GM12864 (cell line): ENCODE measurements around the gene GKN2.

Source experiments
- DNase-seq: peaks from one replicate; pipeline ENCODE4 v3.0.0-alpha.2; 2011; ENCODE audit warnings: low read depth
- H3K4me3 ChIP-seq: 2 replicates; pipeline ENCODE4 v1.5.1; 2011; ENCODE audit warnings: mild to moderate bottlenecking, low read depth, low read length, control low read depth
- TF ChIP-seq, protein P1 (sequence below): IDR thresholded peaks from 2 replicates; pipeline ENCODE4 v1.5.1; 2011; ENCODE audit warnings: low read depth, mild to moderate bottlenecking, moderate library complexity, low read length, control low read depth, inconsistent platforms; ENCODE audit errors: missing control alignments

Gene GKN2

DNA sequence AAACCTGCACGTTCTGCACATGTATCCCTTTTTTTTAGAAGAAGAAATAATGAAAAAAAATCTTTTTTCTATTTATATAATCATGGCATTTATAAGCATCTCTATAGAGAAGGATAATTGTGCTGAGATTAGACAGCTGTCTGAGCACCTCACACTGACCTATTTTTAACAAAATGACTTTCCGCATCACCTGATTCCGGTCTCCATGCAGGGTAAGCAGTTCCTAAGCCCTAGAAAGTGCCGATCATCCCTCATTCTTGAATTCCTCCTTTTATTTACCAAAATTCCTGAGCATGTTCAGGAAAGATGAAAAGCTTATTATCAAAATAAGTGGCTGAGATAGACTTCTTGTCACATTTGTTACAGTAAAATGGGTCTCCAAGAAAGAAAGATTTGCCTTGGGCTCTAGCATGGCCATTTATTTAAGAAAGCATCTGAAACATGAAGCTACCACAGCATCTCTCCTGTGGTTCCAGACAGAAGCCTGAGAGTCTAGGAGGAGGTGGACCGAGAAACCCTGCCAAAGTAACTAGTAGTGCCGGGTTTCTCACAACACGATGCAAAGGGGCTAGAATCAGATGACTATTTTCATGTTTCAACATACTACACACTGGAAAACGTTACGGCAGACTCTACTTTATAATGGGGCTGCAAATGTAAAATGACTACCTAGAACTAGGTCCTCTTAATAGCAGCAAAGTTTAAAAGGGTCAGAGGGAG, 22.4 kb upstream of the GKN2 start:
- no peak overlapping the region for H3K4me3 ChIP-seq
- TF ChIP-seq, protein P1, sequence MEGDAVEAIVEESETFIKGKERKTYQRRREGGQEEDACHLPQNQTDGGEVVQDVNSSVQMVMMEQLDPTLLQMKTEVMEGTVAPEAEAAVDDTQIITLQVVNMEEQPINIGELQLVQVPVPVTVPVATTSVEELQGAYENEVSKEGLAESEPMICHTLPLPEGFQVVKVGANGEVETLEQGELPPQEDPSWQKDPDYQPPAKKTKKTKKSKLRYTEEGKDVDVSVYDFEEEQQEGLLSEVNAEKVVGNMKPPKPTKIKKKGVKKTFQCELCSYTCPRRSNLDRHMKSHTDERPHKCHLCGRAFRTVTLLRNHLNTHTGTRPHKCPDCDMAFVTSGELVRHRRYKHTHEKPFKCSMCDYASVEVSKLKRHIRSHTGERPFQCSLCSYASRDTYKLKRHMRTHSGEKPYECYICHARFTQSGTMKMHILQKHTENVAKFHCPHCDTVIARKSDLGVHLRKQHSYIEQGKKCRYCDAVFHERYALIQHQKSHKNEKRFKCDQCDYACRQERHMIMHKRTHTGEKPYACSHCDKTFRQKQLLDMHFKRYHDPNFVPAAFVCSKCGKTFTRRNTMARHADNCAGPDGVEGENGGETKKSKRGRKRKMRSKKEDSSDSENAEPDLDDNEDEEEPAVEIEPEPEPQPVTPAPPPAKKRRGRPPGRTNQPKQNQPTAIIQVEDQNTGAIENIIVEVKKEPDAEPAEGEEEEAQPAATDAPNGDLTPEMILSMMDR = no peak
- DNase-seq = no peak

DNA sequence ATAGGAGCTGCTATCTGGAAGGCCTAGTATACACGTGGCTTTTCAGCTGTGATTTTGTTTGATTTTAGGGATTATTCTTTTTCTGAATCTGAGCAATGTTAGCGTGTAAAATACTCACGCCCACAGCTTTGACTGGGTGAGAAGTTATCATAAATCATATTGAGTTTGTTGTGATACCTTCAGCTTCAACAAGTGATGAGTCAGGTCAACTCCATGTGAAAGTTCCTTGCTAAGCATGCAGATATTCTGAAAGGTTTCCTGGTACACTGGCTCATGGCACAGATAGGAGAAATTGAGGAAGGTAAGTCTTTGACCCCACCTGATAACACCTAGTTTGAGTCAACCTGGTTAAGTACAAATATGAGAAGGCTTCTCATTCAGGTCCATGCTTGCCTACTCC, 21.6 kb upstream of the GKN2 start, which contains the start of gene GKN1:
TSS of gene GKN1 (plus strand) at position 386 of the 400 bp plus-strand sequence. CDS start 42 bp downstream, outside the sequence.
- TF ChIP-seq, protein P1 = no peak
- no peak within 1 kb of the TSS for H3K4me3 ChIP-seq
- DNase-seq = no peak

DNA sequence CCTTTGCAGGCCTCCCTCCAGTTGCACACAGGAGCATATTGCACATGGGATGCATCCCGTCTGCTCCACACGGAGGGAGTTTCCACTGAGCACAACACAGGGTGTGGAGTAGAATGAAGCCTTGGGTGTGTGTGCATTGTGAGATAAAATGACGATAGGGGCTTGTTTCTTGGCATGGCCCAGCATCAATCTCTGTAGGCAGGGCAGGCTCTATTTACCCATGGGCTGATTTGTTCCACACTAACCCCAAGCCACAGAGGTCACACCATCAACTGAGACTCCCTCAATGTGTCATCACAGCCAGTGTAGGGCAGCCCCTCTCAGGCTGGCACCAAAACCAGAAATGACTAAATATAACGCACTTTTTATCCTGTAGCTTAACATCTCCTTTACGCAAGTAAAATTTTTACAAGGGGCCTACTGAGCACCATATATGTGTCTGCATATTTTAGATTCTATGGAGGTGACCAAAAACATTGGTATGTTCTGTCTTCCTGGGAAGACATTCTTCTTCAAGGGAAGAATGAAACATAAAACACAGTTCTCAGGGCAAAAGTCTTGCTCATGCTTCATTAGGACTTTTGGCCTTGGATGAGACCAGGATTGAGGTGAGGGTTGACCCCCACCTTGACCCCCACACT, 19.0 kb upstream of the GKN2 start:
- TF ChIP-seq, protein P1 = no peak
- DNase-seq = no peak
- no peak overlapping the region for H3K4me3 ChIP-seq

DNA sequence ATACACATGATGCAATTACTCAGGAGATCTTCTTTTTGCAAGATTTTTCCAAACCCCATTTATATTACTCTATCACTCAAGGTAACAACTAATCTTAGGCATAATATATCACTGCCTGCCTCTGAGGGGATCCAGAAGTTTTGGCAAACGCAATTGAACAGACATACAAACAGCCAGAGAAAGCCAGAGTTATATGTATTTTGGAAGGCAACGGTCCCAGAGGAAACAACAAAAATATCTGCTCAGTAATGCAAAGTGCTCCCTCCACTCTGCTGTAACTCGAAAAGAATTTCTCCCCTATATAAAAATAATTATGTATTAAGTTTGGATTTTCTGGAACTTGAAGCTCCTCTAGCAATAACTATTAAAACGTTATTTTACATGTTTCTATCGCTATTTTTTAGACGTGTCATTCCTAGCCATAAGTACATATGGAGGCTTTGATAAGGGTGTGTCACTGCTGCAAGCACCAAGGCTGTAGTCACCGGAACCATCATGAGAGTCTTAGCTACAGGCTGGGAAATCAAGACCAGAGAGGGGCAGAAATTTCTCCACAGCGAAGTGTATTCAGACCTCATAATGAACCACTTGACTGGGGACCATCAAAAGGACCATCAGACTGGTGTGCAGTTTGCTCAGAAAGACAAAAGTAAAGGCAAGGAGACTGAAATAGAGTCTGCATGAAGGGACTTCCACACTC, 18.0 kb upstream of the GKN2 start:
- TF ChIP-seq, protein P1 = no peak
- no peak overlapping the region for H3K4me3 ChIP-seq
- no peak for DNase-seq

DNA sequence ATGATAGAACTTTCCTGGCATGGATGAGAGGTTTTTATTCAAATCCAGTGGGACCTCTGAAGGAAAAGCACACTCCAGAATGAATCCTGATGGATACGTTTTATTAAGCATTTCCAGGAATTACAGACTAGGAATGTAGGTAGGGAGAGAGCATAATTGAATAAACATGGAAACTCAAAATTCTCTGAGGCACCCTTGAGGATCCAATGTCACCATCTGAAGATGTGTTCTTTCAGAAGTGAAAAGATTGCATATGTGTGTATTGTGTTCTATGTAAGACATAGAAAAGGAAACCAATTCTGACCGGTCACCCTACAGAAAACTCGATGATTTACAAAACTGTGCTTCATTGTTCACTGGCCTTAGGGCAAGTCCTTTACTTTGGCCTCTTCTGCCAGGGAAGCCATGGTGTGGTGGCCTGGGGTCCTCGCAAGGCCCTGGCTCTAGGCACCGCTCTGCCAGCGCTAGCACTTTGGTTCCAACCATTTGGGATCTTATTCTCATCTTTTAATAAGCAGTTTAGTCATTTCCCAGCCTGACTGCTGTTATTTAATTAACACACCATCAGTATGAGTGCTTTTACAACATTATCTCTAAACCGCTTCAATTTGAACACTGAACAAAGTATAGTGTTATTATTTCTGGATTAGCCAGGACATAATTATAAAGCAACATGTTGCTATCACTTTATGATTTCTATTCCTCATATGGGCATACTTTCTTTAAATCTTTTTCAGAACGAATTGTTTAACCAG, 17.2 kb upstream of the GKN2 start:
- TF ChIP-seq, protein P1 = no peak
- H3K4me3 ChIP-seq = no peak overlapping the region
- no peak for DNase-seq

GRCh38 chr2:68968221-68968620, 15.5 kb upstream of the GKN2 start:
- TF ChIP-seq, protein P1 = no peak
- no peak for DNase-seq
- no peak overlapping the region for H3K4me3 ChIP-seq
